ENCODE data around the gene TXNRD1.
"Not testable (repeated sequence)": the region's sequence is repeated elsewhere in the genome, so short reads cannot be mapped to it uniquely, and the experiment has no call there.

TXNRD1 gene

DNA sequence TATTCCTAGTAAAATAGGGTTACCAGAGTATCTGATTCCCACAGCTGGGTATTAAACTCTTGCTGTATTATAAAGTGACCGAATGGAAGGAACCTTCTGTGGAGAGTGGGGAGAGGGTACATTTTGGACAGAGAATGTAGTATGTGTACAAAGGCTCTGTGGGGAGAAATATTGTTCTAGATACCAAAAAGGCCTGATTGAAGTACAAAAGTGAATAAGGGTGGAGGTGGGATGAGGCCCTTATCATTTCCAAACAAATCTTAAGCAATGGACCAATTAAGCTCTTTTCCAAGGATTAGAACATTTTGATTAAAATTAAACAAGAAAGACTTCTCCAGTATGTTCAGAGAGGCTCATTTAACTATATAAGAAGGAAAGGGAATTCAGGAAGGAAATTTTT is 108.3 kb downstream of the TXNRD1 start:
- Histone ChIP-seq H3K9ac (ENCODE audit: low read length) (no peak overlapping the region), H3K14ac (ENCODE audit: low read length) (no peak overlapping the region), H4K8ac (ENCODE audit: low read depth, low read length) (no peak overlapping the region), H4K12ac (ENCODE audit: low read depth, low read length) (no peak overlapping the region), H3K18ac (ENCODE audit: low read length) (no peak overlapping the region), H3K9me3 (ENCODE audit: insufficient read depth, low read depth, low read length) (no peaks in the 10 kb centered on the region), H3K4me3 (ENCODE audit: low read depth, low read length) (no peak overlapping the region), H3K79me1 (ENCODE audit: low read length) (no peaks in the 10 kb centered on the region), H2AK5ac (ENCODE audit: low read length) (no peak overlapping the region), H3K4me1 (ENCODE audit: control insufficient read depth in 1 of 2, insufficient read depth in 2 of 2, low read length in 2 of 2) (no peaks in the 10 kb centered on the region), H3K79me2 (ENCODE audit: control insufficient read depth, insufficient read depth, low read length, poor library complexity) (no peaks in the 10 kb centered on the region), H2BK12ac (ENCODE audit: low read length) (no peak overlapping the region), H3K27me3 (ENCODE audit: insufficient read depth, low read length) (no peaks in the 10 kb centered on the region), H3K4ac (ENCODE audit: low read depth, low read length) (no peak overlapping the region), H3K36me3 (ENCODE audit: control insufficient read depth in 1 of 2, insufficient read depth in 2 of 2, low read length in 2 of 2) (peaks cover 16 to 30% of the 10 kb centered on the region in 2 experiments), H2AFZ (ENCODE audit: insufficient read depth, low read length, poor library complexity) (no peak overlapping the region), H3K4me2 (ENCODE audit: low read length) (no peak overlapping the region), H2BK5ac (ENCODE audit: low read depth, low read length, poor library complexity) (no peak overlapping the region), H3K27ac (ENCODE audit: low read depth, low read length) (no peak overlapping the region), H2BK120ac (ENCODE audit: insufficient read depth, low read length, poor library complexity) (no peak overlapping the region), H3K23ac (ENCODE audit: low read length) (no peak overlapping the region), H4K91ac (ENCODE audit: low read depth, low read length) (no peak overlapping the region)
- no peak for DNase-seq
- no CpG with 5 or more reads among the region's 1 CpG for WGBS (ENCODE audit: extremely low coverage, insufficient coverage, insufficient read length)

DNA sequence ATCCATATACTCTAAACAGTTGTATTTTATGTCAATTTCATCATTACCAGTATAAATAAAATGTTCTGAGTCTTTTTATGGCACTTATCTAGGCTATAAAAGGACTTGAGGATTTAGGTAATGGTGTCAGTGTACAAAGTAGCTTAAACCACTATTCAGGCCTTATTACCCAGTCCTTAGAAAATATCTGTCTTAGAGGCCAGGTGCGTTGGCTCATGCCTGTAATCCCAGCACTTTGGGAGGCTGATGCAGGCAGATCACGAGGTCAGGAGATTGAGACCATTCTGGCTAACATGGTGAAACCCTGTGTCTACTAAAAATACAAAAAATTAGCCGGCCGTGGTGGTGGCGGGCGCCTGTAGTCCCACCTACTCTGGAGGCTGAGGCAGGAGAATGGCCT is 112.7 kb downstream of the TXNRD1 start:
- H3K23ac ChIP-seq (ENCODE audit: low read length); H4K8ac ChIP-seq (ENCODE audit: low read depth, low read length); H3K27ac ChIP-seq (ENCODE audit: low read depth, low read length); H3K79me1 ChIP-seq (ENCODE audit: low read length); H3K9ac ChIP-seq (ENCODE audit: low read length); DNase-seq; H2BK12ac ChIP-seq (ENCODE audit: low read length); H3K18ac ChIP-seq (ENCODE audit: low read length); H3K4me3 ChIP-seq (ENCODE audit: low read depth, low read length); H3K14ac ChIP-seq (ENCODE audit: low read length); H2AFZ ChIP-seq (ENCODE audit: insufficient read depth, low read length, poor library complexity); H4K12ac ChIP-seq (ENCODE audit: low read depth, low read length); H2BK120ac ChIP-seq (ENCODE audit: insufficient read depth, low read length, poor library complexity); H3K4me1 ChIP-seq (ENCODE audit: control insufficient read depth in 1 of 2, insufficient read depth in 2 of 2, low read length in 2 of 2); H3K4me2 ChIP-seq (ENCODE audit: low read length); H3K27me3 ChIP-seq (ENCODE audit: insufficient read depth, low read length); H3K4ac ChIP-seq (ENCODE audit: low read depth, low read length); H3K79me2 ChIP-seq (ENCODE audit: control insufficient read depth, insufficient read depth, low read length, poor library complexity); H2AK5ac ChIP-seq (ENCODE audit: low read length); H3K9me3 ChIP-seq (ENCODE audit: insufficient read depth, low read depth, low read length); H2BK5ac ChIP-seq (ENCODE audit: low read depth, low read length, poor library complexity); H4K91ac ChIP-seq (ENCODE audit: low read depth, low read length): not testable (repeated sequence)
- WGBS (ENCODE audit: extremely low coverage, insufficient coverage, insufficient read length) = no CpG with 5 or more reads among the region's 6 CpGs
- H3K36me3 ChIP-seq (ENCODE audit: control insufficient read depth in 1 of 2, insufficient read depth in 2 of 2, low read length in 2 of 2) = peaks cover 15 to 21% of the 10 kb centered on the region in 2 experiments

DNA sequence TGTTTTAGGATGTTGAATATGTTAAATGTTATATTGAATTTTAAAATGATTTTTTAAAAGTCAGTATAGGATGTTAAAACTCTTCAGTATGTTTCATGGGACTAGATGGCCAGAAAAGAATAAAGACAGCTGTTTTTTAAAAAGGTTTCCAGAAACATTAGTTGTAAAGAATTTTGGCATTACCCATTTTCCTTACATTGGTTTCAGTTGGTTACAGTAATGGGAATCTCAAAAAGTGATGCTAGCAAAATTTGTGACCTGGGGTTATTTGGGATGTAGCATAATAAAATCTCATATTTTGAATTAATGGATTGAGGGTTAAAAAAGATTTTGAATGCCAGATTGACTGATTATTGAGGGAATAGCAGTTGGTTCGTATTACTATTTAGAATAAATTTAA is 113.2 kb downstream of the TXNRD1 start:
- H3K36me3 ChIP-seq (ENCODE audit: control insufficient read depth in 1 of 2, insufficient read depth in 2 of 2, low read length in 2 of 2) = peaks cover 15 to 21% of the 10 kb centered on the region in 2 experiments
- H4K12ac ChIP-seq (ENCODE audit: low read depth, low read length) = no peak overlapping the region
- no peak overlapping the region for H3K18ac ChIP-seq (ENCODE audit: low read length)
- no peak overlapping the region for H4K91ac ChIP-seq (ENCODE audit: low read depth, low read length)
- H2BK12ac ChIP-seq (ENCODE audit: low read length) = no peak overlapping the region
- no peak overlapping the region for H3K4ac ChIP-seq (ENCODE audit: low read depth, low read length)
- no peak overlapping the region for H3K9ac ChIP-seq (ENCODE audit: low read length)
- H4K8ac ChIP-seq (ENCODE audit: low read depth, low read length) = no peak overlapping the region
- DNase-seq = no peak
- H3K9me3 ChIP-seq (ENCODE audit: insufficient read depth, low read depth, low read length) = no peaks in the 10 kb centered on the region
- no peaks in the 10 kb centered on the region for H3K79me2 ChIP-seq (ENCODE audit: control insufficient read depth, insufficient read depth, low read length, poor library complexity)
- no peak overlapping the region for H3K14ac ChIP-seq (ENCODE audit: low read length)
- no peaks in the 10 kb centered on the region for H3K4me1 ChIP-seq (ENCODE audit: control insufficient read depth in 1 of 2, insufficient read depth in 2 of 2, low read length in 2 of 2)
- no peak overlapping the region for H2BK120ac ChIP-seq (ENCODE audit: insufficient read depth, low read length, poor library complexity)
- no peak overlapping the region for H3K23ac ChIP-seq (ENCODE audit: low read length)
- no peak overlapping the region for H2BK5ac ChIP-seq (ENCODE audit: low read depth, low read length, poor library complexity)
- H3K4me2 ChIP-seq (ENCODE audit: low read length) = no peak overlapping the region
- no peaks in the 10 kb centered on the region for H3K27me3 ChIP-seq (ENCODE audit: insufficient read depth, low read length)
- no peaks in the 10 kb centered on the region for H3K79me1 ChIP-seq (ENCODE audit: low read length)
- H2AK5ac ChIP-seq (ENCODE audit: low read length) = no peak overlapping the region
- H3K4me3 ChIP-seq (ENCODE audit: low read depth, low read length) = no peak overlapping the region
- WGBS (ENCODE audit: extremely low coverage, insufficient coverage, insufficient read length) = no CpG with 5 or more reads among the region's 1 CpG
- H2AFZ ChIP-seq (ENCODE audit: insufficient read depth, low read length, poor library complexity) = no peak overlapping the region
- H3K27ac ChIP-seq (ENCODE audit: low read depth, low read length) = no peak overlapping the region

DNA sequence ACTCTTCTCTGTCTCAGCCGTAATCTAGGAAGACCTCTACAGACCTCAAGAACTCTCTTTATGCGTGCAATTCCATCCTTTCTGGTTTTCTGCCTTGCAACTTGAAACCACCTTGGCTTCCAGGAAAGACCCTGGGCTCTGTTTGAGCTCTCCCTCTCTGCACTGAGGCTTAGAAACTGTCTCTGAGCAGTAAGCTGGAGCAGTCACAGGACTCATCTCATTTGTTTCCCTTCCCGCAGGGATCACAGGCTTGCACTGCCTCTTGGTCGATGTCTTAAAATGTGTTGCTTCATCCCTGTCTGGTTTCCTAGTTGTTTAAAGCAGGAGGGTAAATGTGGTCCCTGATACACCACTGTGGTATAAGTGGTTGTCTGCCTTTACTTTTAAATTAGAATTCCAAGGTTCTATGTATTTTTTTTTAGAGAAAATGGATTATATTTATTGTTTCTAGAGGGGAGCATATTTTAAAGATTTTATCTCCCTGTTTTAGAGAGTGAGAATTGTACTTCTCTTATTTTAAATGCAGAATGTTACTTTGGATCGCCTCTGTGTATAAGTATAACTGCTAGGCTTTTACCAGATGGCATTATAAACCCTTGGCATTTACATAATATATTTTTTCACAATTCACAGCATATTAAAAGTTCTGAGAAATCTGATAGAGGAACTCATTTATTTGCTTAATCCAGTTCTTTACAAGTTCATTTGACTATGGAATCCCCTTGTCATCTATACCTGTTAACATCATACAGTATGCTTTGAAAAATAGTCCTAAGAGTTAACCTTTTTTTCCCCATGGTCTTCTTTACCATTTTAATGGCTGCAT is 114.3 kb downstream of the TXNRD1 start:
- H3K79me2 ChIP-seq (ENCODE audit: control insufficient read depth, insufficient read depth, low read length, poor library complexity) = no peaks in the 10 kb centered on the region
- no peak overlapping the region for H3K14ac ChIP-seq (ENCODE audit: low read length)
- H3K79me1 ChIP-seq (ENCODE audit: low read length) = no peaks in the 10 kb centered on the region
- no peak for DNase-seq
- H3K36me3 ChIP-seq (ENCODE audit: control insufficient read depth in 1 of 2, insufficient read depth in 2 of 2, low read length in 2 of 2) = peaks cover 20 to 25% of the 10 kb centered on the region in 2 experiments
- no peak overlapping the region for H3K4me3 ChIP-seq (ENCODE audit: low read depth, low read length)
- no peak overlapping the region for H3K27ac ChIP-seq (ENCODE audit: low read depth, low read length)
- no peak overlapping the region for H3K23ac ChIP-seq (ENCODE audit: low read length)
- no peak overlapping the region for H3K18ac ChIP-seq (ENCODE audit: low read length)
- WGBS (ENCODE audit: extremely low coverage, insufficient coverage, insufficient read length) = no CpG with 5 or more reads among the region's 5 CpGs
- H2BK120ac ChIP-seq (ENCODE audit: insufficient read depth, low read length, poor library complexity) = no peak overlapping the region
- no peaks in the 10 kb centered on the region for H3K27me3 ChIP-seq (ENCODE audit: insufficient read depth, low read length)
- no peak overlapping the region for H3K4me2 ChIP-seq (ENCODE audit: low read length)
- no peaks in the 10 kb centered on the region for H3K4me1 ChIP-seq (ENCODE audit: control insufficient read depth in 1 of 2, insufficient read depth in 2 of 2, low read length in 2 of 2)
- no peak overlapping the region for H4K91ac ChIP-seq (ENCODE audit: low read depth, low read length)
- H4K8ac ChIP-seq (ENCODE audit: low read depth, low read length) = no peak overlapping the region
- no peak overlapping the region for H2AK5ac ChIP-seq (ENCODE audit: low read length)
- H4K12ac ChIP-seq (ENCODE audit: low read depth, low read length) = no peak overlapping the region
- no peak overlapping the region for H3K4ac ChIP-seq (ENCODE audit: low read depth, low read length)
- no peak overlapping the region for H2BK5ac ChIP-seq (ENCODE audit: low read depth, low read length, poor library complexity)
- no peak overlapping the region for H2BK12ac ChIP-seq (ENCODE audit: low read length)
- H2AFZ ChIP-seq (ENCODE audit: insufficient read depth, low read length, poor library complexity) = no peak overlapping the region
- H3K9me3 ChIP-seq (ENCODE audit: insufficient read depth, low read depth, low read length) = no peaks in the 10 kb centered on the region
- H3K9ac ChIP-seq (ENCODE audit: low read length) = no peak overlapping the region

Measured in trophoblast cell (in vitro differentiated cells and primary cell).